NCI-H446 treated with DMSO at 0.1 percent for 48 hours (cell line): ENCODE results near the gene ADAT2.

ENCODE experiments used
- DNase-seq: peaks from one replicate; lab custom pipeline; 2025; lab: John Stamatoyannopoulos, UW

The ADAT2 gene

DNA sequence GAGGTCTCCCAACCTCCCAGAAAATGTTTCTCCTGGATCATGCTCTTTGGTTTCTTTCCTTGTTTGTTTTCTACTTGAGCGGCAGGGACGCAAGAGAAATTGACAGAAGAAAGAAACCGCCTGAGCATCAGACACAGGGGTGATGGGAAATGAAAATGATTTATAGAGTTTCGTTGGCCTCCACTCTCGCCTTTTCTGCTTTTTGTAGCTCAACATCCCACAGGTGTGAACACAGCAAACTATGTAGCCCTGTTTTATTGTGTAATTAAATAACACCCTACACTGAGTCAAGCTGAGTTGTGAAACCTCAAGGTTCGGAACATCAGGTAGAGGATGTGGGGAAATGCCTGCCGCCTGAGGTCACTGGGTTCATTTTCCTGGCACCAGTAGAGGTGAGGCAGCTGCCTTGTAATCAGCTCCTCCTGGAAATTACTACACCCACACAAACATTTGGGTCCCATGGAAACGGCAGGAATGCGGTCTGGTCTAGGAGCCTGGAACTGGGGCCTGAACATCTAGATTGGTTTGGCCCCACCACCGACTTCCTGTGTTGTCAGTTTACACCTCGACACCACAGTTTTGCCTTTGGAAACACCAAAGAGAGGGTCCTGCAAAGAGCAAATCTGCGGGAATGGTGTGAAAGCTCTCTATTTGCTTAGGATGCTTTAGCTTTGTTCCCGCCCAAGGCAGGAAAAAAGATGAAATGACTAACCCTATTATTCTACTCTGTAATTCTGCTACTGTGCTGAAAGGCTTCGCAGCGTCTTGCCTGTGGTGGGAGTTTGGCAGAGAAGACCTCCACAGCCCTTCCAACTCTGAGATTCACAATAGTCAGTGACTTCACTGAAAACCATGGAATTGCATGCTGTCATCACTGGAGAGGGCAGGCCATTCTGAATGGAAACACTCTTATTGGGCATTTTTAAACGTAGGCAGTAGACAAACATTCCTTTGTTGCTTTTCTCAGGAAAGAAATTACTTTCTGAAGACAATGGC, 53.0 kb downstream of the ADAT2 start:
- DNase-seq, result no peak

DNA sequence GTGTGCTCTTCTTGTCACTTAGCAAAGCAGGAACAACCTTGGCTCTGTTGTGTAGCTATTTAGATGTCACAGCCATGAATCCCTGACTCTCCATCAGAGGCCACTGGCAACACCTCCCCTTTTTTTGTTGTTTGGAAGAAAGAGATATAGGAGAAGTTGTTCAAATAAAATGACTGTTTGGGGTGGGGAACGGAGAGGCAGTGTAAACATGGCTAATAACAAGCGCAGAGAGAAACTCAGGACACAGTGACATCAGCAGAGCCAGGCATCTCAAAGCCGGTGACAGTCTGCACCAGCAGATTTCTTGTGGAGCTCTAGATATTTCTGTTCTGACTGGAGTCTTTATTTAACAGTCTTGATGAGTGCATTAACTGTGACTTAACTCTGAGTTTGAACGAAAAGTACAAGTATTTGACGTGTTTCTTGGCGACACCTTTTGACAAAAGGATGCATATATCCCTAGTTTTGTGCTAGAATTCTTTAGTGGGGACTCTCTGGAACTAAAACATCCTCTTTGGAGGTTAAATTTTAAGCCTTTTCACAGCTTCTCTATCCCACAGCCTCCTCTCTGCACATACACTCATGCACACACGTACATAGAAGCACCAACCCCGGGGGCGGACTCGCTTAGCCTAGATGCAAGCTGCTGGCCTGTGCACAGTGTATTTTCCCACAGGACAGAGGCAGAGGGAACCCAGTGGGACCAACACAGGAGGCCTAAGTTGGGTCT, 53.8 kb downstream of the ADAT2 start:
- no peak for DNase-seq

DNA sequence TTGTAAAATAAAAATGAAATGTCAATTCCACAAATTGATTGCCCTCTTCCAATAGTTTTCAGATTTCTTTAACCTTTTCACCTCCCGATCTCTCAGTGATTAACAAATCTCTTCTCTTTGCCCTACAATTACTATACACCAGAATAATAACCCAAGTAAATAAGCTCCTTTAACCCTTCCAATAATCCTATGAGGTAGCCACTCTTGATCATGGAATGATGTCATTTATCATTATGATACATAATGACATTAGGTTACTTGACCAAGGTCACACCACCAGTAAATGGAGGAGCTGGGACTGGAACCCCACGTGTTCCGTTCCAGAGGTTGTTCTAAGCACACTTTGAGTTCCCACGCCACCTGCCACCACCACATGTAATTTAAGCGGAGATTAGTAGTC, 54.8 kb downstream of the ADAT2 start:
- DNase-seq, result no peak

DNA sequence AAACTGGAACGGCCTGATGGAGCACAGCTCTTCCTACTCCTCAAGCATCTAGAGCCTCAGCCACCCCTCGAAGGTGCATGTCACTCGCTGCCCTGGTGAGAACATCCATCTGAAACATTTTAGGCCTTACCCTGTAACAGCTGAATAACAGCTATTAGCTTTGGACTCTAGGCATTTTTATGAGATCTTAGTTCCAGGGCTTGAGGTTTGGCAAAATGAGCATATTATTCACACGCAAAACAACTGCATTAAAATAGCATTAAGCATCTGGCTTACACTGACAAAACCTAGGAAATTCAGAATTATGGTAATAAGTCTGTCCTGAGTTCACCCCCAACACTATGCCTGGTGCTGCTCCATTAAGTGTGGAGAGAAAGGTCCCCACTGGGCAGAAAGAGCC, 56.1 kb downstream of the ADAT2 start:
- no peak for DNase-seq

DNA sequence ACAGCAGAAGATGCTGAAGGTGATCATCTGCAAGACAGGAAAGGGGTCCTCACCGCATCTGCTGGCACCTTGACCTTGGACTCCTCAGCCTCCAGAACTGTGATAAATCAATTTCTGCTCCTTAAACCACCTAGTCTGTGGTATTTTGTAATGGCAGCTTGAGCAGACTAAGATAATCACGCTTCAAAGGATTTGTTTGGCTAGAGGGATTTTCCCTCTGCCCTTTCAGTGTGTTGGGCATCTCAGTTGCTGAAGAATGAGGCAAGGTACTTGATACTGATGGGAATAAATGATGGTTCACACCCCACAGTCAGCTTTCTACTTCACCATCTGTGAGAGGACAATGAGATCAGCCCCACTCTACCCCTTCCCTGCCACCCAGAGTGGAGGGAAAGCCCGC, 60.2 kb downstream of the ADAT2 start:
- DNase-seq, result no peak

DNA sequence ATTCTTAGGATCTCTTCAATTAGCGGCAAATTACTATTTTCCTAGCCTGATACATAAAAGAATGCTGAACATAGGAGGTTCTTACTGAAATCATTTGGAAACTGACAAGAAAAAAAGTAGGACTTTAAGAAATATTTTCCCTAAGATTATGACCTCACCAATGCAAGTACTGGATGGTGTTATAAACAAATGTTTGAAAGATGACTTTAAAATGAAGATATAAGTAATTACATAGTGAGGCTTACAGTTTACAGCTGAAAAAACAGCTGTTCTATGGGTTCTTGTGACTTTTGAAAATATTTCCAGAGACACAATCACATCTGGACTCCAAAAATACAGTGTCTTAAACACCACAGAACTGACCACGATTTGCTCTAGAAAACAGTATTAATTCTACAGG, 64.9 kb downstream of the ADAT2 start:
- no peak for DNase-seq

DNA sequence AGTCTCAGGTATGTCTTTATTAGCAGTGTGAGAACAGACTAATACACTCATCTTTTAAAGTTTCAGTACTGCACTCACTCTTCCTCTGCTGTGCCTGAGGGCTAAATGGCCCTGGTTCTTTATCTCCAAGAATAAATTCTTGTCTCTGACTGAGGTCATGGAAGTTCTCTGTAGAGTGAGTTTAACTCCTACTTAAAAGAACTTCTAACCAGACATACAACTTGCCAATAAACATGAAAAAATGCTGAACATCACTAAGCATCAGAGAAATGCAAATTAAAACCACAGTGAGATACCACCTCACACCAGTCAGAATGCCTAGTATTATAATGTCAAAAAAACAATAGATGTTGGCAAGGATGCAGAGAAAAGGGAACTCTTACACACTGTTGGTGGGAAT, 73.6 kb downstream of the ADAT2 start:
- DNase-seq, result no peak

DNA sequence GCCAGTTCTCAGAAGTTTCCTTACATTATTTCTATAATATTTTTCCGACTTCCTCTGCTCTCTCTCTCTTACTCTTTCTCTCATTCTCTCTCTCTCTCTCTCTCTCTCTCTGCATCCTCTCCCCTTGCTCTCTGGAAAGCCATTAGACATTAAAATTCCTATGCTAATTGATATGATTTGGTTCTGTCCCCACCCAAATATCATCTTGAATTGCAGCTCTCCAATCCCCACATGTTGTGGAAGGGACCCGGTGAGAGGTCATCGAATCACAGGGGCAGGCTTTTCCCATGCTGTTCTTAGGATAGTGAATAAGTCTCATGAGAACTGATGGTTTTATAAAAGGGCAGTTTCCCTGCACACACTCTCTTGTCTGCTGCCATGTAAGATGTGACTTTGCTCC, 74.1 kb downstream of the ADAT2 start:
- no peak for DNase-seq

DNA sequence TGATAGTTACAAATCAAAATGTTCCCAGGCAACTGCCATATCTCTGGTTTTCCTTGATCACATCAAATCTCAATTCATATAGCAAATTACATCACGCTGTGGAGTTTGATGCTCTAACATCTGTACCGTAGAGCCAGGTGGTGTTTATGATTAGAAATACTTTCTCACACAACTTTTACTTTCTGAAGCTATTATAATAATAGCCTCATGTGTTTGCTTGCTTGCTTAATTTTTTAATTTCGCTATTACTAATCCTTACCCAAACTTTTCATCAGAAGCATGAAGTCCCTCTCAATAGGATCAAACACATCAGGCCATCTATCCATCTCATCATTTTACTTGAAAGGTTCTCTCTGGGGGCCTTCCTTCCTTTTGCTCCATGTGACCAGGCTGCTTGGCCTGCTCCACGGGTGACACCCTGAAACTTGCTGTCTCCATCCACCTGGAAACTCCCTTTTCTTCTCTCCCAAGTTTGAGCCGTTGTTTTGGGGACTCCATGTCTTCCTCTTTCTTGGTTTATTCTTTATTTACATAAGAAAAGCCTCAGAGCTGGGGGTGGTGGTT, 75.4 kb downstream of the ADAT2 start:
- no peak for DNase-seq

DNA sequence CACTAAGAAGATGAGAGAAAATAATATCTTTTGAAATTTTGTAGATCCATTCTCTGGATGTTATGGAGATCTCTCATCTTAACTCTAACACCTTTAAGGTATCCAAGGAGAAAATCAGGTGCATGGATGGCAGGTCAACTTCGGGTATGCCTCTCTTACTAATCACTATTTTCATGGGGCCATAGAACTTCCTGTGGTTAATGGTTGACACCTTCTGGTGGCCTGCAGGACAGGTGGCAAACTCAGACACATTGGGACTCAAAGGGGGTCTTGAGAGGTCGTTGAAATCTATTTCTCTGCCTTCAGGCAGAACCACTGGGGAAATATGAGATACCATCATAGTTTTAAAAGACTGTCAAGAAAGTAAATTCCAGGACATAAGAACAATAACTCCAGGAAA, 76.5 kb downstream of the ADAT2 start:
- no peak for DNase-seq
